ENCODE results near the gene SLC32A1.

DNA sequence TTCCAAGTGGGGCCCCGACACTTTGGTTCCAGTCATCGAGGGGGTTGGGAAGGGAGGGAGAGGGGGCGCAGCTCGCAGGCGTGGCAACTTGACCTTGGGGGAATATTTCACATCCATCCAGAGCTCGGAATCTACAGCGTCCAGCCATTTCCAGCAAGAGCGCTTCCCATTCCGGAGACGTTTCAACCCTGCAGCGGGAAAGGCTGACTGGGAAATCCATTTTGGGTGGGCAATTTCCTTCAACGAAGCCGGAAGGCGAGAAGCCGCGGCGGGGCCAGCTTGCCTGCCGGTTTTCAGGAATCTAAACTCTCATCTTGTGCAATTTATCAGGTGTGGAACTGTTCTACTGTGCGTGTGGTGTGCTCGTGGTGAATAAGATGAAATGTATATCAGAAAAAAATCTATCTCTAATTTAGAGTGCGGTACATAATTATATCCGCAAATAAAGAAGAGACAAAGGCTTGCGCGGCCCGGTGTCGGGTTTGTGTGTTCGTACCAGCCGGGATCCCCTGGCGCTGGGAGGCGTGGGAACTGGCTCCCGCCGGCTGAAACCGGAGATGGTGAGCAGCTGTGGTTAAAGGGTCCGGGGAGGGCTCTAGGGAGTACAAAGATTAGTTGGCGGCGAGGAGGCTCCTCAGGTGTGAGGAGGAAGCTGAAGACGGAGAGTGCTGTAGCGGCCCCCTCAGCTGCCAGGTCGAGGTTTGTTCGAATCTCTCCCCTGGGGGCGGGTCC lies 4.8 kb downstream of the SLC32A1 start:
- TF ChIP-seq, protein P1, sequence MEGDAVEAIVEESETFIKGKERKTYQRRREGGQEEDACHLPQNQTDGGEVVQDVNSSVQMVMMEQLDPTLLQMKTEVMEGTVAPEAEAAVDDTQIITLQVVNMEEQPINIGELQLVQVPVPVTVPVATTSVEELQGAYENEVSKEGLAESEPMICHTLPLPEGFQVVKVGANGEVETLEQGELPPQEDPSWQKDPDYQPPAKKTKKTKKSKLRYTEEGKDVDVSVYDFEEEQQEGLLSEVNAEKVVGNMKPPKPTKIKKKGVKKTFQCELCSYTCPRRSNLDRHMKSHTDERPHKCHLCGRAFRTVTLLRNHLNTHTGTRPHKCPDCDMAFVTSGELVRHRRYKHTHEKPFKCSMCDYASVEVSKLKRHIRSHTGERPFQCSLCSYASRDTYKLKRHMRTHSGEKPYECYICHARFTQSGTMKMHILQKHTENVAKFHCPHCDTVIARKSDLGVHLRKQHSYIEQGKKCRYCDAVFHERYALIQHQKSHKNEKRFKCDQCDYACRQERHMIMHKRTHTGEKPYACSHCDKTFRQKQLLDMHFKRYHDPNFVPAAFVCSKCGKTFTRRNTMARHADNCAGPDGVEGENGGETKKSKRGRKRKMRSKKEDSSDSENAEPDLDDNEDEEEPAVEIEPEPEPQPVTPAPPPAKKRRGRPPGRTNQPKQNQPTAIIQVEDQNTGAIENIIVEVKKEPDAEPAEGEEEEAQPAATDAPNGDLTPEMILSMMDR (IDR thresholded peaks at IDR 0.05; ENCODE audit: extremely low read depth in 1 of 2, insufficient read depth in 1 of 2, low read depth in 1 of 2, low read length in 2 of 2) = no peak
- no peak for TF ChIP-seq POLR2AphosphoS5 (IDR thresholded peaks at IDR 0.05; ENCODE audit: insufficient read depth, low read depth, low read length)
- no peak for TF ChIP-seq POLR2A (IDR thresholded peaks at IDR 0.05; ENCODE audit: low read depth, low read length)
- TF ChIP-seq GATA2 (IDR thresholded peaks at IDR 0.05; ENCODE audit: insufficient read depth, insufficient read length, low read depth, low read length) = no peak
- peak; percentile 83 for TF ChIP-seq EZH2 (IDR thresholded peaks at IDR 0.05; ENCODE audit: borderline replicate concordance, low read depth, low read length, severe bottlenecking)
- TF ChIP-seq JUN (IDR thresholded peaks at IDR 0.05; ENCODE audit: borderline replicate concordance, insufficient read depth, insufficient read length, low read depth) = no peak
- no peak for TF ChIP-seq FOS (IDR thresholded peaks at IDR 0.05; ENCODE audit: borderline replicate concordance, insufficient read depth, low read length)
- TF ChIP-seq MYC (IDR thresholded peaks at IDR 0.05; ENCODE audit: low read depth, low read length) = no peak

Data from endothelial cell of umbilical vein (primary cell).